Suprapubic skin (tissue), 4 donors: ENCODE data around the gene MED26.

Experiments
- EP300 ChIP-seq: sonication (generic); formaldehyde crosslinking; IDR thresholded peaks from one replicate; pipeline ENCODE4 v1.6.1; 2017; ENCODE audit warnings: antibody characterized with exemption
- POLR2A ChIP-seq, 2 donors: fragments of 450-650 bp; IDR thresholded peaks; one replicate each; pipeline ENCODE4 v1.6.1; 2017; ENCODE audit warnings: antibody characterized with exemption in 2 of 2, mild to moderate bottlenecking in 2 of 2, moderate library complexity in 2 of 2
- POLR2AphosphoS5 ChIP-seq, 3 donors: sonication (generic); formaldehyde crosslinking; IDR thresholded peaks; one replicate each; pipeline ENCODE4 v1.6.1; 2017; ENCODE audit warnings: antibody characterized with exemption in 3 of 3
- TF ChIP-seq, protein P1 (sequence below), 2 donors: fragments of 200-600 bp in 1 of 2; fragments of 450-650 bp in 1 of 2; sonication (generic) in 1 of 2; IDR thresholded peaks; one replicate each; pipeline ENCODE4 v1.5.1; 2016 to 2019; ENCODE audit warnings: antibody characterized with exemption in 2 of 2, mild to moderate bottlenecking in 1 of 2, moderate library complexity in 1 of 2

DNA sequence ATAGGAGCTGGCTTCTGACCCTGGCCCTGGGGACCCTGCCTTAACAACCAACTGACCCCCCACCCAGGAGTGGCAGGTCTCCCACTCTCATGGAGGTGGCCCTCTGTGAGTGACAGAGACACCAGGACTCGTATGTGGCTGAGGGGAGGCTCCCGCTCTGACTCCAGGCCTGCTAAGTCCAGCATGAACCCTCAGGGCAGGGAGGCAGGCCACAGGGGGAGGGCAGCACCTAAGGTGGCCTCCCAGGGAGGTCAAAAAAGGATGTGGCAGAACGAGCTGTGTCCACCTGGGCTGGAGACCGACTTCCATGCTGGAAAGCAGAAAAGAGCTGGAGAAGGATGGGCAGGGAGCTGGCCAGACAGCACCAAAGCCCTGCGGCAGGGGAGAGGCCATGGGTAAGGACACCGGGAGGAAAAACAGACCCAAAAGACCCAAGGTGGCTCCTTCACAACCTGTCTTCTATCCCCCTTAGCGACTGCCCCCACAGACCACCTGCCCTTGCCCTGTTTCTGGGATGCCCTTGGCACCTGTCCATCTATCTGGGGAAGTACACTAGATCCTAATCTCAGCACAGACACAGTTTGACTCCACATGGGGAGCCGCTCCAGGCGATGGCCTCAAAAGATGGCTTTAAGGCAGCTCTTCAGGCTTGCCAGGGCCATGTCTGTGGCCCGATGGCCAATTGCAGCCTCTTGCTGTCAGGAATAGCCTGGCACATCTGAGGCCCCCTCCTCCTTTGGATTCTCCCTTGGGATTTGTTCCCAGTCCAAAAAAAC lies 45.3 kb downstream of the MED26 start:
- TF ChIP-seq, protein P1, sequence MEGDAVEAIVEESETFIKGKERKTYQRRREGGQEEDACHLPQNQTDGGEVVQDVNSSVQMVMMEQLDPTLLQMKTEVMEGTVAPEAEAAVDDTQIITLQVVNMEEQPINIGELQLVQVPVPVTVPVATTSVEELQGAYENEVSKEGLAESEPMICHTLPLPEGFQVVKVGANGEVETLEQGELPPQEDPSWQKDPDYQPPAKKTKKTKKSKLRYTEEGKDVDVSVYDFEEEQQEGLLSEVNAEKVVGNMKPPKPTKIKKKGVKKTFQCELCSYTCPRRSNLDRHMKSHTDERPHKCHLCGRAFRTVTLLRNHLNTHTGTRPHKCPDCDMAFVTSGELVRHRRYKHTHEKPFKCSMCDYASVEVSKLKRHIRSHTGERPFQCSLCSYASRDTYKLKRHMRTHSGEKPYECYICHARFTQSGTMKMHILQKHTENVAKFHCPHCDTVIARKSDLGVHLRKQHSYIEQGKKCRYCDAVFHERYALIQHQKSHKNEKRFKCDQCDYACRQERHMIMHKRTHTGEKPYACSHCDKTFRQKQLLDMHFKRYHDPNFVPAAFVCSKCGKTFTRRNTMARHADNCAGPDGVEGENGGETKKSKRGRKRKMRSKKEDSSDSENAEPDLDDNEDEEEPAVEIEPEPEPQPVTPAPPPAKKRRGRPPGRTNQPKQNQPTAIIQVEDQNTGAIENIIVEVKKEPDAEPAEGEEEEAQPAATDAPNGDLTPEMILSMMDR (IDR thresholded peaks at IDR 0.05), result no peak
- TF ChIP-seq POLR2A (IDR thresholded peaks at IDR 0.05) (no peak), EP300 (no peak), POLR2AphosphoS5 (IDR thresholded peaks at IDR 0.05) (no peak)
